Calu3 (cell line): ENCODE data around the gene UBA5. TPM values are rescaled to one million over a fixed set of nuclear protein-coding genes. Genes with fewer than 3 reads are reported as not detected.

Experiments used
- BruUV-seq: library from RNA; stranded (reverse); fragments of 400-500 nt; replicated peaks from 2 replicates; lab custom pipeline; 2021; lab: Mats Ljungman, UMichigan
- CTCF ChIA-PET: fragments of 300-600 bp; sonication (Branson Sonifier 250); formaldehyde crosslinking; loops from one replicate; lab custom pipeline; 2022; ENCODE audit warnings: antibody characterized with exemption; lab: Charles Lee
- DNase-seq: peaks from one replicate; pipeline ENCODE4 v3.0.0; 2022
- H3K27ac Mint-ChIP-seq: one replicate; pipeline ENCODE4 v1.8.0; 2022; ENCODE audit warnings: mixed read lengths; ENCODE audit not compliant: unreplicated experiment
- H3K27me3 Mint-ChIP-seq: one replicate; pipeline ENCODE4 v1.8.0; 2022; ENCODE audit warnings: mixed read lengths; ENCODE audit not compliant: unreplicated experiment
- H3K36me3 Mint-ChIP-seq: one replicate; pipeline ENCODE4 v1.8.0; 2022; ENCODE audit warnings: mild to moderate bottlenecking, moderate library complexity, mixed read lengths; ENCODE audit not compliant: insufficient read depth, unreplicated experiment
- H3K4me1 Mint-ChIP-seq: one replicate; pipeline ENCODE4 v1.8.0; 2022; ENCODE audit warnings: mild to moderate bottlenecking, low read depth, mixed read lengths; ENCODE audit not compliant: unreplicated experiment
- H3K4me3 Mint-ChIP-seq: one replicate; pipeline ENCODE4 v1.8.0; 2022; ENCODE audit warnings: mild to moderate bottlenecking, low read depth, moderate library complexity, mixed read lengths; ENCODE audit not compliant: unreplicated experiment
- H3K9me3 Mint-ChIP-seq: one replicate; pipeline ENCODE4 v1.8.0; 2022; ENCODE audit warnings: low read depth, mixed read lengths; ENCODE audit not compliant: unreplicated experiment
- intact Hi-C: fragments of 100-400 bp; cut with micrococcal nuclease; formaldehyde crosslinking; loops from one replicate; pipeline ENCODE4 v1.10.0; 2022; ENCODE audit not compliant: unreplicated experiment
- total RNA-seq: library from RNA; stranded (reverse); gene quantifications from 2 replicates; pipeline ENCODE4 v1.2.3, GENCODE V29; 2022
- TF ChIP-seq, protein P1 (sequence below): fragments of 200-600 bp; IDR thresholded peaks from one replicate; pipeline ENCODE4 v1.8.0; 2022; ENCODE audit warnings: antibody characterized with exemption; ENCODE audit not compliant: unreplicated experiment

The UBA5 gene
- total RNA-seq, 1 experiment from 2014 or later, result 65.5 TPM

- Mint-ChIP-seq H3K36me3 (no peaks in the 10 kb centered on the region), H3K27ac (no peak overlapping the region), H3K9me3 (no peaks in the 10 kb centered on the region), H3K4me1 (peaks cover 7% of the 10 kb centered on the region), H3K27me3 (no peaks in the 10 kb centered on the region), H3K4me3 (no peak overlapping the region)
- no TSS peak for BruUV-seq
- TF ChIP-seq, protein P1, sequence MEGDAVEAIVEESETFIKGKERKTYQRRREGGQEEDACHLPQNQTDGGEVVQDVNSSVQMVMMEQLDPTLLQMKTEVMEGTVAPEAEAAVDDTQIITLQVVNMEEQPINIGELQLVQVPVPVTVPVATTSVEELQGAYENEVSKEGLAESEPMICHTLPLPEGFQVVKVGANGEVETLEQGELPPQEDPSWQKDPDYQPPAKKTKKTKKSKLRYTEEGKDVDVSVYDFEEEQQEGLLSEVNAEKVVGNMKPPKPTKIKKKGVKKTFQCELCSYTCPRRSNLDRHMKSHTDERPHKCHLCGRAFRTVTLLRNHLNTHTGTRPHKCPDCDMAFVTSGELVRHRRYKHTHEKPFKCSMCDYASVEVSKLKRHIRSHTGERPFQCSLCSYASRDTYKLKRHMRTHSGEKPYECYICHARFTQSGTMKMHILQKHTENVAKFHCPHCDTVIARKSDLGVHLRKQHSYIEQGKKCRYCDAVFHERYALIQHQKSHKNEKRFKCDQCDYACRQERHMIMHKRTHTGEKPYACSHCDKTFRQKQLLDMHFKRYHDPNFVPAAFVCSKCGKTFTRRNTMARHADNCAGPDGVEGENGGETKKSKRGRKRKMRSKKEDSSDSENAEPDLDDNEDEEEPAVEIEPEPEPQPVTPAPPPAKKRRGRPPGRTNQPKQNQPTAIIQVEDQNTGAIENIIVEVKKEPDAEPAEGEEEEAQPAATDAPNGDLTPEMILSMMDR, result no peak
- CTCF ChIA-PET, result interaction anchor here (0.6 kb wide), 1 partner anchor 282 kb away, joined by 3 read pairs; no protein-coding TSS in a partner anchor
- no peak for DNase-seq
- intact Hi-C loops, result no loop called here
These were observed 34.5 kb upstream of the UBA5 start for GRCh38 chr3:132625613-132626012.

DNA sequence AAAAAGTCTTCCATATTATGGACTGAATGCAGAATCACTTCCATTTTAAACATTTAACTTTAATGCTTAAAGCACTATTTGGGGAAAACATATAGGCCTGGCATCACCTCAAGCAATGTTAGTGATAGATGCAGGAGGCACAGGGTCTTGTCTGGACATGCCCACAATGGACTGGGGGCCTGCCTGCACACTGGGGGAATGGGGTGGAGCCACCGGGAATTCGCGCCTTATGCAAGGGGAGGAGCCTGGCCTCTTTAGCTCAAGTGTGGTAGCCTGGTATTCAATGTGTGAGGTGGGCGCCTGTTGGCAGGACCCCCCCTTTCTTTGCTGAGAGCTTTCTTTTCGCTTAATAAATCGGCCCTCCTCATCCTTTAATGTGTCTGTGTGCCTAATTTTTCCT lies 33.2 kb upstream of the UBA5 start:
- BruUV-seq, result no TSS peak

GRCh38 chr3:132628157-132628556 lies 32.0 kb upstream of the UBA5 start:
- TF ChIP-seq, protein P1, result no peak
- no peaks in the 10 kb centered on the region for H3K27me3 Mint-ChIP-seq
- no peak for DNase-seq
- no peaks in the 10 kb centered on the region for H3K36me3 Mint-ChIP-seq
- H3K4me1 Mint-ChIP-seq, result peaks cover 7% of the 10 kb centered on the region
- H3K27ac Mint-ChIP-seq, result no peak overlapping the region
- H3K4me3 Mint-ChIP-seq, result no peak overlapping the region
- intact Hi-C loops, result no loop called here
- no TSS peak for BruUV-seq
- CTCF ChIA-PET, result no interaction called here
- no peaks in the 10 kb centered on the region for H3K9me3 Mint-ChIP-seq

More for the DNA sequence above, 33.2 kb upstream of the UBA5 start:
- CTCF ChIA-PET, result no interaction called here
- no peak overlapping the region for H3K4me3 Mint-ChIP-seq
- TF ChIP-seq, protein P1, result no peak
- no peak for DNase-seq
- no peaks in the 10 kb centered on the region for H3K27me3 Mint-ChIP-seq
- no peak overlapping the region for H3K27ac Mint-ChIP-seq
- no peaks in the 10 kb centered on the region for H3K36me3 Mint-ChIP-seq
- H3K9me3 Mint-ChIP-seq, result no peaks in the 10 kb centered on the region
- H3K4me1 Mint-ChIP-seq, result peaks cover 7% of the 10 kb centered on the region
- intact Hi-C loops, result no loop called here

- H3K27ac Mint-ChIP-seq, result no peak overlapping the region
- peaks cover 7% of the 10 kb centered on the region for H3K4me1 Mint-ChIP-seq
- DNase-seq, result no peak
- no TSS peak for BruUV-seq
- TF ChIP-seq, protein P1, result no peak
- H3K27me3 Mint-ChIP-seq, result no peaks in the 10 kb centered on the region
- intact Hi-C loops, result no loop called here
- H3K9me3 Mint-ChIP-seq, result no peaks in the 10 kb centered on the region
- CTCF ChIA-PET, result interaction anchor here (1.0 kb wide), 1 partner anchor 9 kb away, joined by 4 read pairs; no protein-coding TSS in a partner anchor
- no peaks in the 10 kb centered on the region for H3K36me3 Mint-ChIP-seq
- no peak overlapping the region for H3K4me3 Mint-ChIP-seq
These were observed 30.2 kb upstream of the UBA5 start for GRCh38 chr3:132629928-132630327.
